HepG2 (cell line): ENCODE measurements around the gene RGN. TPM values are rescaled to one million over a fixed set of nuclear protein-coding genes. Genes with fewer than 3 reads are reported as not detected.

Experiments
- BORCS8-MEF2B ChIP-seq: sonication (generic); formaldehyde crosslinking; IDR thresholded peaks from 2 replicates; pipeline ENCODE4 v1.8.0; 2022; ENCODE audit warnings: mild to moderate bottlenecking, missing genetic modification reagents
- ELF3 ChIP-seq: IDR thresholded peaks from 2 replicates; pipeline ENCODE4 v1.6.1; 2016; ENCODE audit warnings: missing genetic modification reagents, missing compliant biosample characterization
- HDAC1 ChIP-seq: sonication (generic); formaldehyde crosslinking; IDR thresholded peaks from 2 replicates; pipeline ENCODE4 v1.5.1; 2020; ENCODE audit warnings: mild to moderate bottlenecking, missing genetic modification reagents
- HMG20B ChIP-seq: conservative IDR thresholded peaks from 2 replicates; pipeline ENCODE4 v1.6.1; 2016; ENCODE audit warnings: missing genetic modification reagents, missing compliant biosample characterization
- HNF4A ChIP-seq: sonication (generic); formaldehyde crosslinking; IDR thresholded peaks from 2 replicates; pipeline ENCODE4 v1.4.0; 2020; ENCODE audit warnings: missing genetic modification reagents
- HNF4G ChIP-seq, 2 experiments: sonication (generic) in 1 of 2; formaldehyde crosslinking in 1 of 2; IDR thresholded peaks; 2 replicates each; pipeline versions ENCODE4 v1.4.0 to v1.6.1; 2011 to 2020; ENCODE audit warnings: borderline replicate concordance in 2 of 2, low read depth in 2 of 2, mild to moderate bottlenecking in 2 of 2, low read length in 1 of 2, missing genetic modification reagents in 1 of 2, moderate library complexity in 1 of 2
- KDM5B ChIP-seq: sonication (generic); formaldehyde crosslinking; IDR thresholded peaks from 2 replicates; pipeline ENCODE4 v1.4.0; 2020; ENCODE audit warnings: missing genetic modification reagents, mild to moderate bottlenecking, borderline replicate concordance
- MEIS2 ChIP-seq: sonication (generic); formaldehyde crosslinking; IDR thresholded peaks from 2 replicates; pipeline ENCODE4 v1.9.0; 2021; ENCODE audit warnings: mild to moderate bottlenecking, missing genetic modification reagents
- MTF2 ChIP-seq: sonication (generic); formaldehyde crosslinking; IDR thresholded peaks from 2 replicates; pipeline ENCODE4 v1.5.0; 2020; ENCODE audit warnings: missing genetic modification reagents, borderline replicate concordance
- NFKB2 ChIP-seq: sonication (generic); formaldehyde crosslinking; IDR thresholded peaks from 2 replicates; pipeline ENCODE4 v1.4.0; 2020; ENCODE audit warnings: missing genetic modification reagents, borderline replicate concordance
- SRSF1 ChIP-seq: fragments of 200-400 bp; formaldehyde crosslinking; optimal IDR thresholded peaks from 2 replicates; pipeline ENCODE3; 2017; ENCODE audit warnings: mild to moderate bottlenecking, low read depth, low read length, moderate library complexity
- ZBTB14 ChIP-seq: sonication (generic); formaldehyde crosslinking; IDR thresholded peaks from 2 replicates; pipeline ENCODE4 v1.4.0; 2020; ENCODE audit warnings: missing genetic modification reagents
- ZNF333 ChIP-seq: sonication (generic); formaldehyde crosslinking; IDR thresholded peaks from 2 replicates; pipeline ENCODE4 v1.4.0; 2020; ENCODE audit warnings: mild to moderate bottlenecking, missing genetic modification reagents, borderline replicate concordance
- ZNF430 ChIP-seq: sonication (generic); formaldehyde crosslinking; IDR thresholded peaks from 2 replicates; pipeline ENCODE4 v1.9.0; 2021; ENCODE audit warnings: mild to moderate bottlenecking, missing genetic modification reagents
- ZNF687 ChIP-seq: sonication (generic); formaldehyde crosslinking; IDR thresholded peaks from 2 replicates; pipeline ENCODE4 v1.5.1; 2020; ENCODE audit warnings: mild to moderate bottlenecking, missing genetic modification reagents, moderate library complexity
- polyA plus RNA-seq, 8 experiments: library from polyadenylated mRNA; depleted of rRNA in 3 of 8; stranded (reverse) in 7 of 8; unstranded in 1 of 8; fragments of >200 nt; fragmentation: Illumina TruSeq in 4 of 8; extraction: Trizol in 4 of 8; gene quantifications; 2 replicates each; pipeline versions ENCODE4 v1.2.1 to v1.2.3, GENCODE V29; 2011 to 2016; ENCODE audit warnings: low read depth in 4 of 8, missing spikeins in 1 of 8, mixed read lengths in 1 of 8; ENCODE audit not compliant: insufficient read depth in 1 of 8
- total RNA-seq, 5 experiments: library from RNA; depleted of rRNA; stranded (reverse); fragments of >200 nt; fragmentation: Illumina TruSeq; extraction: Trizol; gene quantifications; 2 replicates each; pipeline ENCODE4 v1.2.3, GENCODE V29; 2016; ENCODE audit warnings: low read depth in 1 of 5
- TF ChIP-seq, protein P1 (sequence below): sonication (generic); formaldehyde crosslinking; IDR thresholded peaks from 2 replicates; pipeline ENCODE4 v1.9.0; 2022; ENCODE audit warnings: low read depth, missing genetic modification reagents
- TF ChIP-seq, protein P2 (sequence below): sonication (generic); formaldehyde crosslinking; IDR thresholded peaks from 2 replicates; pipeline ENCODE4 v1.5.0; 2020; ENCODE audit warnings: mild to moderate bottlenecking, low read depth, missing genetic modification reagents, borderline replicate concordance

RGN gene
- total and polyA plus RNA-seq, 2 of the 13 experiments (the other 11 are each of a cell fraction or from before 2014, with no cell fraction given) = 19.6 to 74.4 TPM

- TF ChIP-seq, protein P1, sequence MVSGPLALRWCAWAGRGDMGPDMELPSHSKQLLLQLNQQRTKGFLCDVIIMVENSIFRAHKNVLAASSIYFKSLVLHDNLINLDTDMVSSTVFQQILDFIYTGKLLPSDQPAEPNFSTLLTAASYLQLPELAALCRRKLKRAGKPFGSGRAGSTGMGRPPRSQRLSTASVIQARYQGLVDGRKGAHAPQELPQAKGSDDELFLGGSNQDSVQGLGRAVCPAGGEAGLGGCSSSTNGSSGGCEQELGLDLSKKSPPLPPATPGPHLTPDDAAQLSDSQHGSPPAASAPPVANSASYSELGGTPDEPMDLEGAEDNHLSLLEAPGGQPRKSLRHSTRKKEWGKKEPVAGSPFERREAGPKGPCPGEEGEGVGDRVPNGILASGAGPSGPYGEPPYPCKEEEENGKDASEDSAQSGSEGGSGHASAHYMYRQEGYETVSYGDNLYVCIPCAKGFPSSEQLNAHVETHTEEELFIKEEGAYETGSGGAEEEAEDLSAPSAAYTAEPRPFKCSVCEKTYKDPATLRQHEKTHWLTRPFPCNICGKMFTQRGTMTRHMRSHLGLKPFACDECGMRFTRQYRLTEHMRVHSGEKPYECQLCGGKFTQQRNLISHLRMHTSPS (CRISPR knock-in tag) = no peak
- TF ChIP-seq BORCS8-MEF2B (CRISPR knock-in tag) = 0 out of 2 replicates have a peak, but pooled peaks have one; percentile 17
- no peak for TF ChIP-seq MEIS2 (CRISPR knock-in tag)
- TF ChIP-seq ZNF430 = 0 out of 2 replicates have a peak, but pooled peaks have one; percentile 16
- TF ChIP-seq HMG20B = 0 out of 2 replicates have a peak, but pooled peaks have one; percentile 8
- no peak for TF ChIP-seq ZNF333
- peak; percentile 48; the same call in 1 of the 2 replicates for TF ChIP-seq KDM5B (CRISPR knock-in tag)
- TF ChIP-seq NFKB2 (CRISPR knock-in tag) = no peak
- peak; percentile 38; the same call in 1 of the 2 replicates for TF ChIP-seq HDAC1 (CRISPR knock-in tag)
- TF ChIP-seq MTF2 (CRISPR knock-in tag) = no peak
- TF ChIP-seq, protein P2, sequence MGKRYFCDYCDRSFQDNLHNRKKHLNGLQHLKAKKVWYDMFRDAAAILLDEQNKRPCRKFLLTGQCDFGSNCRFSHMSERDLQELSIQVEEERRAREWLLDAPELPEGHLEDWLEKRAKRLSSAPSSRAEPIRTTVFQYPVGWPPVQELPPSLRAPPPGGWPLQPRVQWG (CRISPR knock-in tag) = no peak
- peak; percentile 73; the same call in 1 of the 2 replicates for TF ChIP-seq HNF4G (IDR thresholded peaks at IDR 0.05; ENCODE audit: borderline replicate concordance, low read depth, low read length)
- TF ChIP-seq HNF4G (CRISPR knock-in tag; IDR thresholded peaks at IDR 0.05; ENCODE audit: borderline replicate concordance, low read depth) = no peak
- peak; percentile 68 for TF ChIP-seq SRSF1
- TF ChIP-seq ZBTB14 (CRISPR knock-in tag) = no peak
- TF ChIP-seq ELF3 (CRISPR knock-in tag) = 0 out of 2 replicates have a peak, but pooled peaks have one; percentile 7
- peak; percentile 71 for TF ChIP-seq HNF4A (CRISPR knock-in tag)
- TF ChIP-seq ZNF687 (CRISPR knock-in tag) = peak; percentile 80
These were observed at the start of gene RGN (continued) for GRCh38 chrX:47078129-47079043.
